Right renal pelvis (tissue), 4 donors: Measurements from ENCODE around the gene KHNYN. TPM values are rescaled to one million over a fixed set of nuclear protein-coding genes. Genes with fewer than 3 reads are reported as not detected.
A peak's percentile ranks its signal among the peaks of the same experiment; 100 is the strongest.
"Not testable (repeated sequence)": the region's sequence is repeated elsewhere in the genome, so short reads cannot be mapped to it uniquely, and the experiment has no call there.

Source experiments
- DNase-seq, 4 donors: peaks; one replicate each; pipeline ENCODE4 v3.0.0-alpha.2; 2013; ENCODE audit warnings: low read depth in 4 of 4, low spot score in 3 of 4, missing footprints in 1 of 4
- polyA plus RNA-seq, 4 donors: library from polyadenylated mRNA; unstranded; fragments of 120-200 nt; gene quantifications; one replicate each; pipeline ENCODE4 v1.2.1, GENCODE V29; 2013; ENCODE audit not compliant: insufficient read length in 4 of 4

The KHNYN gene
- polyA plus RNA-seq, 4 donors = 40.7 to 45.5 (median 44.3) TPM

DNA sequence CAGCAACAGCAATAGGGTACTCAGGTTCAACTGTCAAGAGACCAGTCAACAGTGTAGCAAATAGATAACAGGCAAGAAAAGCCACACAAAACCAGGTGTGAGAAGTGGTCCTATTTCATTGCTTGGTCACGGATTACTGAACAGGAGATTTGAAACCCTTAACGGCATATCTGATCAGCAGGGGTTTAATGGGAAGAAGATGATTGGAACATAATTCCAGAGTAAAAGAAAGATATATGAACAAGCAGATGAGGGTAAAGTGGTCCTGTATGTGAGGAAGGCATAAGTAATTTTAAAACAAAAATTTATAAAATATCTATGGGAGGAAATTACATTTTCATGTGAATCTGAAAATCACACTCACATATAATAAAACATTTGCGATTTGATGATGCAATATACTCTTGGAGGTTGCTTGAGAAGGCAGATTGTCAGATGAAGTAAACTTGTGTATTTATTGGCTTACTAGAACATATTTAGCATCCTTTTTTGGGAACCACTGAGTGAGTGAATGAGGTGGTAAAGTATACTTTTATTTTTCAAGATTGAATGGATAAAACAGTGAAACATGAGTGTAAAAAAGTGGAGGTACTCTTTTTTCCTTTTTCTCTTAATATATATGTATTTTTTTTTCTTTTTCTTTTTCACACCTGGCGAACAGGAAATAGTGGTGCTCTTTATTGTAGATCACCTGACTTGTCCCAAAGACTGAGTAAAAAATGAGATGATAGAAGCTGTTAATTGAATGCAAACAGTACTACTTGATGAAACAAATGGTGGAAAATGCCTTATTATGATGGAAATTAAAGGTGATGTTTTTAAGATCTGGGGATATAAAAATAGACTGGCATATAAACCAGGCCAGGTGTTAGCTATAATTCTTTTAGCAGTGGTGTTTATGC, 34.4 kb downstream of the KHNYN start:
- no peak for DNase-seq

DNA sequence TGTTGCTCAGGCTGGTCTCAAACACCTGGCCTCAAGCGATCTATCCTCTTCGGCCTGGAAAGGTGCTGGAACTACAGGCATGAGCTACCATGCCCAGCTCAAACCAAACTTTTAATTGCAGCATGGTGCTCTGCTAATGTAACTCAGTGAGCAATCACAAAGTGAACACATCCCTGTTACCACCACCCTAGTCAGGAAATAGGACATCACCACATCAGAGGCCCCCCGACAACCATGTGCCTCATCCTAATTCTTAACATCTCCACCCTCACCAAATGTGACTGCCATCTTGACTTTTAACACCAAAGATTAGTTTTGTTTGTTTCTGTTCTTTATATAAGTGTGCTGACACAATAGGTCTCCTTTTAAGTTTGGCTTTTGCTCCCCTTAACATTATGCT, 35.6 kb downstream of the KHNYN start:
- DNase-seq = no peak

DNA sequence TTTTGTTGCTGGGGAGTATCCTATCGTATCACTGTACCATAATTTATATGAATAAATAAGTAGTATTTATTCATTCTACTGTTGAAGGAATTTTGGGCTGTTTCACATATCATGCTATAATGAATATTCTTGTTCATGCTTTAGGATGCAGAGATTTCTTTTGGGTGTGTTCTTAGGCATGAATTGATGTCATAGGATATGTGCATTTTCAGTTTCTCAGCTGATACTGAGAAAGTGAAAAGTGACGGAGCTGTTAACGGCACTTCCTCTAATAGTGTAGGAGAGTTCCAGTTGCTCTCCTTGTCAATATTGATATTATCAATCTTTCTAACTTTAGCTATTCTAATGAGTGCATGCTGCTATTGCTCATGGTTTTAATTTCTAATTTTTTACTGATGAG, 36.1 kb downstream of the KHNYN start:
- DNase-seq = no peak

DNA sequence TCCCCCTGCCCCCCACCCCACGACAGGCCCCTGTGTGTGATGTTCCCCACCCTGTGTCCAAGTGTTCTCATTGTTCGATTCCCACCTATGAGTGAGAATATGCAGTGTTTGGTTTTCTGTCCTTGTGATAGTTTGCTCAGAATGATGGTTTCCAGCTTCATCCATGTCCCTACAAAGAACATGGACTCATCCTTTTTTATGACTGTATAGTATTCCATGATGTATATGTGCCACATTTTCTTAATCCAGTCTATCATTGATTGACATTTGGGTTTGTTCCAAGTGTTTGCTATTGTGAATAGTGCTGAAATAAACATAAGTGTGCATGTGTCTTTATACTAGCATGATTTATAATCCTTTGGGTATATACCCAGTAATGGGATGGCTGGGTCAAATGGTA, 40.7 kb downstream of the KHNYN start:
- DNase-seq = not testable (repeated sequence)

DNA sequence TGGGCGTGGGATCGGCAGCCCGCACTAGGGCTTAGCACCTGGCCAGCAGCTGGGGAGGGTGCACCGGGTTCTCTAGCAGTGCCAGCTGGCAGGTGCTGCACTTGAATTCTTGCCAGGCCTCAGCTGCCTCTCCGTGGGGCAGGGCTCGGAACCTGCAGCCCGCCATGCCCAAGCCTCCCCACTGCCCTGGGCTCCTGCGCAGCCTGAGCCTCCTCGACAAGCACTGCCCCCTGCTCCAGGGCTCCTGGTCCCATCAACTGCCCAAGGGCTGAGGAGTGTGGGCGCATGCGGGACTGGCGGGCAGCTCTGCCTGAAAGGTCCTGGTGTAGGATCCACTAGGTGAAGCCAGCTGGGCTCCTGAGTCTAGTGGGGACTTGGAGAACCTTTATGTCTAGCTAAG, 43.5 kb downstream of the KHNYN start:
- no peak for DNase-seq

DNA sequence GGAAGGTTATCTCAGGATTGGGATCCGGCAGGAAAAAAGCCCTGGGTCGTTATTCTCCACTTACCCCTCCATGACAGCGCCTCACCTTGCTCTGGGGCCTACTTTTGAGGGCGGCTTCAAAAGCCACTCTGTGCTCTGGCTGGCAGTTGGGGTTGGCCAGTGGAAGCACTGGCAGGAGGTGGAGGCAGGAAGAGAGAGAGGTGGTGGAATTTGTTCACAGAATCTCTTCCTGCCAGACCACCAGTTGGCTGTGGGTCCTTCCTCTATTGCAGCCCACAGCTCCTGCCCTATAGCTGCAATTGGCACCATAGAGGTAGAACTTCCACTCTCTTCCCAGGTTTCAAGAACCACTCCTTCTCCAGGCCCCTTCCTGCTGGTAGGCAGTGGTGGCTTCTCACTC, 45.5 kb downstream of the KHNYN start:
- DNase-seq = no peak

DNA sequence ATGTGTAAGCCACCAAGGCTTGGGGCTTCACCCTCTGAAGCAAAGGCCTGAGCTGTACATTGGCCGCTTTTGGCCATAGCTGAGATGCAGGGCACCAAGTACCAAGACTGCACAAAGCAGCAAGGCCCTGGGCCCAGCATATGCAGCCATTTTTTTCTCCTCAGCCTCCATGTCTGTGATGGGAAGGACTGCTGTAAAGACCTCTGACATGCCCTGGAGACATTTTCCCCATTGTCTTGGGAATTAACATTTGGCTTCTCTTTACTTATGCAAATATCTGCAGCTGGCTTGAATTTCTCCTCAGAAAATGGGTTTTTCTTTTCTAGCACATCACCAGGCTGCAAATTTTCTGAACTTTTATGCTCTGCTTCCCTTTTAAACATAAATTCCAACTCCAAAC, 50.2 kb downstream of the KHNYN start:
- DNase-seq = not testable (repeated sequence)

DNA sequence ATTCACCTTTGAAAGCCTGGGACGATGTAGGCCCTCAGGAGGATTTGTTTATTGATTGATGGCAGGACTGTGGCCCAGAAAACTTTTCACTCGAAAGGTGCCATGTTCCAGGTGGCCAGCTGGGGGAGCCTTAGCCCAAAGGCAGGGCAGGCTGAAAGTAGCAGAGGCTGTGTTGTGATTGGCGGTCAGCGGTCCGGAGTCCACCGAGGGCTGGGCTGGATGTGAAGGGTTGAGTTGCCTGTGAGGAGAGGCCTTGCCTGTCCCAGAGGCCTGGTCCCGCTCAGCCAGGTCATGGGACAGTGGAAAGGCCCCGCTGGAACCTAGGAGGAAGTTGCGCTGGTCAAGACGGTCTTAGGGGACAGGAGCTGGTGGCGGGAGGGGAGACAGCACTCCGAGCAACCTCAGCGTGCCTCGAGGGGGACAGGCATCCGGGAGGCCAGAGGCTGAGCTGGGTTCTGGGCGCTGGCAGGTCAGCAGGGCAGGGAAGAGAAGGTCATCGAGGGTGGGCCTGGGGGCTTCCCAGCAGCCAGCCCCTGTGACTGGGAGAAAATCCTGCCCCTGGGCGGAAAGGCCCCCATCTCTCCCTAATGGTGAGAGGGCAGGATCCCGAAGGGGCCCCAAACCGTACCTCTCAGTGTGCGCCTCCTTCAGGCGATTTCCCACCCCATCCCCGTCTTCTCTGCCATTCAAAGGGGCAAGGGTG, 52.0 kb downstream of the KHNYN start:
- DNase-seq = peak in 2 of 4 donors; percentile 4 to 8

DNA sequence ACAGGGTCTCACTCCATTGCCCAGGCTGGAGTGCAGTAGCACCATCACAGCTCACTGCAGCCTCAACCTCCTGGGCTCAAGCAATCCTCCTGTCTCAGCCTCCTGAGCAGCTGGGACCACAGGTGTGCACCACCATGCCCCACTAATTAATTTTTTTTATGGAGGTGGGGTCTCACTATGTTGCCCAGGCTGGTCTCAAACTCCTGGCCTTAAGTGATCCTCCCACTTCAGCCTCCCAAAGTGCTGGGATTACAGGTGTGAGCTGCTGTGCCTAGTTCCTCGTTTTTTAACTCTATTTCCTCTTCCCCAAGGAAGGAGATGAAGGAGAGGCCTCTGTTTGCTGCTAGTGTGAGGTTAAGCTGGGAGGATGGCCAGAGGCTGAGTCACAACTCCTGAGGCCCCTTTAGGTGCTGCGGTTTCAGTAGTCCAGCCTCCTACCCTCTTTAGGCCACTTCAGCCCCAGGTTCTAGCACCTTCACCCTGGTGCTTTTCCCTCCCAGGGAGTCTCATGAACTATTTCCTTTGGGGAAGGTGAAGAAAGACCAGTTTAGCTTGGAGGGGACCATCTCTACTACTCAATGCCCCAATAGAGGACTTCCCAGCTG, 53.0 kb downstream of the KHNYN start:
- not testable (repeated sequence) for DNase-seq

DNA sequence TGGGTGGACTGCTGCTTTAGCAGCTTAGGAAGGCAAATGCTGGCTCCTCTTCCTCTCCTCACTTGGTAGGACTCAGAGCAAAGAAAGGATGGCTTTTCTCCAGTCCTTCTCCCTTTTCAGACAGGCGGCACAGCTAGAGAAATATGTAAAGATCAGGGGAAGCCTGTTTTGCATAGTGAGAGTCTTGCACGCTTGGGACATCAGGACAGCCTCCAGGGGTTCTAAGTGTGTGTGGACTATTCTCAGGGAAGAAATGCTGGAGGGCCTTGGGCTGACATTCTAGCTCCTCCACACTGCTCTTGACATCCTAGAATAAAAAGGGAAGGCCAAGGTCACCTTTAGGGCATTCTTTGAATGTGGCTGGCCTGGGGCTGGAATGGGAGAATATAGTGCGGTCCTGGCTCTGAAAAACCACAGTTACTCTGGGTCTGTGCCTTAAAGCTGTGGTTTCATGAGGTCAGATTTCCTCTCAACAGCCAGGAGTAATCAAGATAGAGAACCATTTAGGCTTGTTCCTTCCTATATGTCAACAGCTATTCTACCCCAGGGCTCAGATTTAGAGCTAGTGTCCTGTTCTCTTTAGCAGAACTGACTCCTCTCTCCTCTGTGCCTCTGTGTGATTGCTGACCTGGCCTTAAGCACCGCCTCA, 54.0 kb downstream of the KHNYN start:
- no peak for DNase-seq

Other genes starting within 250 kb of the KHNYN start
- gene IPO4, start 241.1 kb upstream of the KHNYN start, polyA plus RNA-seq = 10 to 100 TPM; 33.2 to 41.3 (median 34.0) TPM
- 10 to 100 TPM; 37.8 to 48.9 (median 41.3) TPM for gene TM9SF1, start 234.5 kb upstream of the KHNYN start, polyA plus RNA-seq
- gene TSSK4, start 224.3 kb upstream of the KHNYN start, polyA plus RNA-seq = 1 to 10 TPM; 3.7 to 4.8 (median 4.3) TPM
- 10 to 100 TPM; 43.5 to 50.7 (median 49.8) TPM for gene CHMP4A, start 216.5 kb upstream of the KHNYN start, polyA plus RNA-seq
- gene MDP1, start 213.9 kb upstream of the KHNYN start, polyA plus RNA-seq = 10 to 100 TPM; 14.8 to 19.3 (median 16.2) TPM
- 100 to 1,000 TPM; 222 to 245 (median 238) TPM for gene NEDD8, start 197.6 kb upstream of the KHNYN start, polyA plus RNA-seq
- gene GMPR2, start 197.0 kb upstream of the KHNYN start, polyA plus RNA-seq = 100 to 1,000 TPM; 102 to 121 (median 118) TPM
- 10 to 100 TPM; 55.5 to 70.6 (median 58.7) TPM for gene TINF2, start 187.3 kb upstream of the KHNYN start, polyA plus RNA-seq
- gene TGM1, start 166.8 kb upstream of the KHNYN start, polyA plus RNA-seq = 1 to 10 TPM; 1.4 to 2.3 (median 2.1) TPM
- 10 to 100 TPM; 19.7 to 24.1 (median 20.8) TPM for gene RABGGTA, start 158.4 kb upstream of the KHNYN start, polyA plus RNA-seq
- gene DHRS1, start 130.2 kb upstream of the KHNYN start, polyA plus RNA-seq = 10 to 100 TPM; 44.6 to 56.9 (median 46.2) TPM
- 10 to 100 TPM; 26.7 to 27.7 (median 27.0) TPM for gene NOP9, start 130.1 kb upstream of the KHNYN start, polyA plus RNA-seq
- gene CIDEB, start 122.0 kb upstream of the KHNYN start, polyA plus RNA-seq = 10 to 100 TPM; 21.8 to 27.6 (median 24.6) TPM
- 1 to 10 TPM; 1.8 to 2.5 (median 2.0) TPM for gene LTB4R2, start 119.8 kb upstream of the KHNYN start, polyA plus RNA-seq
- gene LTB4R, start 118.5 kb upstream of the KHNYN start, polyA plus RNA-seq = 1 to 10 TPM; 2.6 to 4.7 (median 3.8) TPM
- gene ADCY4, start 94.9 kb upstream of the KHNYN start, polyA plus RNA-seq = 10 to 100 TPM; 15.6 to 24.9 (median 20.4) TPM
- 1 to 10 TPM; 2.7 to 4.1 (median 3.2) TPM for gene RIPK3, start 90.0 kb upstream of the KHNYN start, polyA plus RNA-seq
- 10 to 100 TPM; 60.9 to 74.3 (median 64.2) TPM for gene NFATC4, start 61.8 kb upstream of the KHNYN start, polyA plus RNA-seq
- gene NYNRIN, start 31.0 kb upstream of the KHNYN start, polyA plus RNA-seq = 10 to 100 TPM; 45.3 to 48.0 (median 47.7) TPM
- 1 to 10 TPM; 2.5 to 3.5 (median 3.2) TPM for gene CBLN3, start 286 bp upstream of the KHNYN start, polyA plus RNA-seq
- gene SDR39U1, start 12.8 kb downstream of the KHNYN start, polyA plus RNA-seq = 10 to 100 TPM; 57.0 to 84.9 (median 63.0) TPM
- gene CMA1, start 78.3 kb downstream of the KHNYN start, polyA plus RNA-seq = under 1 TPM in 2 of 4 donors, not detected in 2; 0.30 to 0.34 TPM
- gene CTSG, start 146.3 kb downstream of the KHNYN start, polyA plus RNA-seq = 1 to 10 TPM in 2 of 4 donors, under 1 TPM in 2; 0.35 to 1.2 (median 0.86) TPM
- under 1 TPM in 3 of 4 donors, not detected in 1; 0.06 to 0.29 (median 0.24) TPM for gene GZMH, start 179.7 kb downstream of the KHNYN start, polyA plus RNA-seq
- gene GZMB, start 204.2 kb downstream of the KHNYN start, polyA plus RNA-seq = under 1 TPM; 0.27 to 0.70 (median 0.56) TPM